NCI-H1694 (cell line): ENCODE results near the gene ZBTB20.

Source experiments
- DNase-seq: peaks from one replicate; lab custom pipeline; 2025; lab: John Stamatoyannopoulos, UW

Gene ZBTB20

GRCh38 chr3:115089481-115089880 lies 57.6 kb downstream of the ZBTB20 start:
- DNase-seq, result no peak

DNA sequence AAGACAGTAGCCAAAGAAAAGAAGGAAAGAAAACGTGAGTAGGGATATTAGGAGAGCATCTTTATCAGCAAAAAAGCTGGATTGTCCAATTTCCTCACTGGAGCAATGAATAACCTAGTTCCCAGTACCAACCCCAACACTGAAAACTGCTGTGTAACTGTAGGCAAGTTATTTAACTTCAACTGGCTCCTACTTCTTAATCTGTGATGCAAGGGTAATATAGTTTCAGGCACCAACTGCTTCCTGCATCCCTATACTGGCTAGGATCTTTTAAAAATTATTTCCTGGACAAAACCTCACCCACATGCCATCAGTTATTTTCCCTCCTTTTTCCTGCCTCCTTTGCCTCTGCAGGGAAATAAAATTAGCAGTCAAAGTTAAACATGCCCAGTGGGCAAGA lies 59.6 kb downstream of the ZBTB20 start:
- DNase-seq, result no peak

DNA sequence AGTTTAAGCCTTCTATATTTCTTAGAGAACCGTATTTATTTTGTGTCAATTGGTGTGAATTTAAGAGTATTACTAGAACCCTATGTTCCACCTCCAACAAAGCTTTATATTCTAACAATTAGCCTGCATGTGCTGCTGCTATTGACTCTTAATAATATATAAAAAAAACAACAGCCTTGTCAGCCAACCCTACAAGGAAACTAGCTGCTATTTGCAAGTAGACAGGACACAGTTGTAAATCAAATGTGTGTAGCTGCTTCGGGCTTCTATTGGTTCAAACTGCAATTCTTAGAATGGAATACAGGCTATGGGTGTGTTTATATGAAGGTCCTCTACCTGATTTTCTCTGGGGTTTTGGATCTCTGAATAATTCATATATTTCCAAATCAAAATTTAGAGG lies 60.7 kb downstream of the ZBTB20 start:
- DNase-seq, result no peak

DNA sequence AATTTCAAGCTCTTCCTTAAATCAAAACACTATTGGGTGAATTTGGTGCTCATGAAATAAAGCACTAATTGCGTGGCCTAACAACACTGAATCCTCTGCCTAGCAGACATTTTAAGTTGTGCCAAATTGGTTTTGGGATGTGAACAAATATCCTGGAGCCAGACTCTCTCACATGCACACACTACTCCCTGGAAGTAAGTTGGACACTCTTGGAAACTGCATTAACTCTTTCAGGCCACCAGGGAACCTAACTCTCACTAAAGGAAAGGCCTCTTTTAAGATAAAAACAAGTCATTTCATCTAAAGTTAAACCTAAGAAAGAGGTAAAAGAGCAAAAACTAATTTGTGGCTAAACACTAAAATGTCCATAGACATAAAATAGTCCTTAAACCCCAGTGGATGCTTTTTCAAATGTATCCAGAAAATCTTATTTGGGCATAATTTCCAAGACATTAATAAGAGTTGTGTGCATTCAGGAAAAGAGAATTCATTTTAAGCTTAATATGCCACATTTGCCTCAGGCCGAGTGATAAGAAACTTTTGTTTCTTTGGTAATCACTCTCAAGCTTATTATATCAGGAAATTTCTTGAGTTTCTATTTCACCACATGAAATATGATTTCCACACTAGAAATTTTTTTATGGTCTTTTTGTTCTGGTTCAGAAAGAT lies 61.8 kb downstream of the ZBTB20 start:
- DNase-seq, result no peak

- DNase-seq, result no peak
Measured at GRCh38 chr3:115084686-115085085, 62.4 kb downstream of the ZBTB20 start.

DNA sequence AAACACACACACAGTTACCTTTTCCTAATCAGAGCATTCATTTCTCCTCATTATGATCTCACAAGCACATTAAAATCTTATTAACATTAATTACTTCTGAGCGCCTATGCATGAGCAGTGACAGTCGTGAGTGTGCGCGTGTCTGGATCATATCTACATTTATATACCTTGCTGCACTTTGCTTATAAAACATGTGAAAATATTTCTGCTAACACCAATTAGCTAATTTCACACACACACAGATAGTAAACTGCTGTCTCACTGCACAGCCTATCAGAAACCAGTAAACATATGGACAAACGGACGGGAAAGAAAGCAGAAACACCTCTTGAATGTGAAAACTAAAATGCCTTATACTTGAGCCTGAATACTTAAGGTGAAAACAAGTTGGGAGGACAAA lies 64.8 kb downstream of the ZBTB20 start:
- DNase-seq, result no peak

DNA sequence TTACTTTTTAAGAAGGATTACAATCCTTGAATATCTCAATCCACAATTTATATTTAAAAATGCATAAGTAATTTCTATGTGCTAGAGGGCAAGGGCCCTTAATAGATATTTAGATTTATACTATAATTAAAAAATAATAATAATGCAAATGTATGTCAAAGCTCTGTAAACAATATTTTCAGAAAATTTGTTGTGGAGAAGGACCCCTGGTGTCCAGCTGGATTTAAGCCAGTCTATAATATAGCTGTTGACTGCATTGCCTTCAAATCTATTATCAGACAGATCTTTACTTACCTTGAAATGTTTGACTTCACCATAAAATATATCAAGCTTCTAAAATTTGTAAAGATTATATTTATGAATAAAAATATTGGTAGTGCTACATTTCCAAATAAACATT lies 65.6 kb downstream of the ZBTB20 start:
- no peak for DNase-seq

DNA sequence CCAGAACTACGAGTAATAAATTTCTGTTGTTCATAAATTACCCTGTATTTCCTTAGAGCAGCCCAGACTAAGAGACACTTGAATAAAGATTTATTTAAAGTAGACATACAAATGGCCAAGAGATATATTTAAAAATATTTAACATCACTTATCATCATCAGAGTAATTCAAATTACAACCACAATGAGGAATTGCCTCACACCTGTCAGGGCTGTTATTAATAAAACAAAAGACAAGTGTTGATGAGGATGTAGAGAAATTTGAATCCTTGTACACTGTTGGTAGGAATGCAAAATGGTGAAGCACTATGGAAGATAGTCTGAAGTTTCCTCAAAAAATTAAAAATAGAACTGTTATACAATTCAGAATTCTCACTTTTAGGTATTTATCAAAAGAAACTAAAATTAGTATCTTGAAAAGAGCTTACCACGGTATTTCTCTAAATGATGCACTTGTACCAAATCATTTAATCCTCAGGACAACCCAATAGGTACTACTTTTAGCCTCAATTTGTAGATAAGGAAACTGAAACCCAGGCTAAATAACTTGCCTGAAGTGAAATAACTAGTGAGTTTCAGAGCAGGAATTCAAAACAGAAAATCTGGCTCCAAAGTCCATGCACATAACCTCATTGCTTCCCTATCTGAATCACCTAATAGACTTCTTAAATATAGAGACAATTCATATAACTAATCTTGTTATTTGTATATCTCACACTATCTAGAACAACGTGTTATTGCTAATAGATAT lies 69.4 kb downstream of the ZBTB20 start:
- DNase-seq, result no peak

DNA sequence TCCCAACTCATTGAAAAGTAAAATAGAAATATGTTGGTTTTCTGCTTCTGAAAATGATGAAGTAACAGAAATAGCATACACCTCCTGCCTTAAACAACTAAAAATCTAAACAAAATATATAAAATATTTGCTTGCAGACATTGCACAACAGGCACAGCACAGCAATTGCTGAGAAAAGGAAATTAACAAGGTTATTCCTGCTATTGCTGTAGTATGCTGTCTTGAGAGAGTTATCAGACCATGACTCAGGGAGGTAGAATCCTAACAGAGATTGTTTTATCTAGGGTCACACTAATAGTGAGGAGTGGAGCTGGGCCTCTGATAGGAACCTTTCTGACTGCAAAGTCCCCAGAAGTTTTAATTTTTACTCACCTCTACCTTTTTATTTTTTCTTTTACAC lies 72.6 kb downstream of the ZBTB20 start:
- DNase-seq, result no peak

DNA sequence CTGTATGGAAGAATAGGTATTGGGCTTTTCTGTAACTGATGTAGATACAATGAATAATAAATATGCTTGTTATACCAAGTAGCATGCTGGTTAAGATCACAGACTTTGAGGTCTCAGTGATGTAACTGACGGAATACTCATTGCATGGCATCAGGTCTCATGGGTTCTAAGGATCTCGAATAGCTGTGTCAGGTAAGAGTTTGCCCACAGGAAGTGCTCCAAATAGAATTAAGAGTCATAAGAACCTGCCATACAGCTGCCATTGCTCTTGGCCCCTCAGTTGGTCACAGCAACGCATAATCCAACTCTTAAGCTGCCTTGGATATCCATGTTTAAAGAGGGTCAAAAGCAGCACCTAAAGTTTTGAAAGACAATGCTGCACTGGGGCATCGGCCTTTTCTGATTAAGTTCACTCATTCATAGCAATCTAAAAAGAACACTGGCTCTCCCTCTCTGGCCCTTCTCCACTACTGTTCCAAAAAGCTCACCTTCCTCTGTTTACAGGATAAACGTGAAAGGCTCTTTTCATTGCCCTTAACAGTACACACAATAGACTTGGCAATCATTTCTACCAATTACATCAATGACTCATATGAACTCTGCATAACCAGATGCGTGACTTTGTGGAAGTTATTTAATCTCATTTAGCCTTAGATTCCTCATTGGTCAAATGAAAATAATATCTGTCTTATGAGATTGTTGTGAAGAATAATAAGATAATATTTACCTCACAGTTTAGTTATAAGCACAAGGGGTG lies 74.6 kb downstream of the ZBTB20 start:
- no peak for DNase-seq

- DNase-seq, result no peak
Measured at GRCh38 chr3:115071601-115072000, 75.5 kb downstream of the ZBTB20 start.

GRCh38 chr3:115071166-115071565 lies 75.9 kb downstream of the ZBTB20 start:
- DNase-seq, result no peak

DNA sequence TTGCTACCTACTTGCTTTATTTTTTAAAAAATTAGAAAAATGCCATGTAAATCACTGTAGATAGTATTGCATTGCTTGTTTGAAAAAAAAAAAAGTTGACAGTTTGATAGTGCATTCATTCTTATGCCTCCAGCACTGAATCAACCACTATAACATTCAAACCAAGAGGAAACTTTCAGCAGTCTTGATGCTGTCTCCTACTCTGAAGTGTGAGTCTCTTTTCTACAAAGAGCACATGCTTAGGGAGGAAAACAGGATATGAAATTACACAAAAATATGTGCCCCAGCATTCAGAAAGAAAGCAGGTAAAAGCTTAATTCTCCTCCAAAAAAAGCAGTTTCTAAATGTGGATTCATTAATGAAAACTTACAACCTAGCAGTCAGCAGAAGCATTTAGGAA lies 78.3 kb downstream of the ZBTB20 start:
- no peak for DNase-seq

- no peak for DNase-seq
Measured at GRCh38 chr3:115062412-115062956, 84.6 kb downstream of the ZBTB20 start.

- no peak for DNase-seq
Measured at GRCh38 chr3:115062009-115062408, 85.1 kb downstream of the ZBTB20 start.

DNA sequence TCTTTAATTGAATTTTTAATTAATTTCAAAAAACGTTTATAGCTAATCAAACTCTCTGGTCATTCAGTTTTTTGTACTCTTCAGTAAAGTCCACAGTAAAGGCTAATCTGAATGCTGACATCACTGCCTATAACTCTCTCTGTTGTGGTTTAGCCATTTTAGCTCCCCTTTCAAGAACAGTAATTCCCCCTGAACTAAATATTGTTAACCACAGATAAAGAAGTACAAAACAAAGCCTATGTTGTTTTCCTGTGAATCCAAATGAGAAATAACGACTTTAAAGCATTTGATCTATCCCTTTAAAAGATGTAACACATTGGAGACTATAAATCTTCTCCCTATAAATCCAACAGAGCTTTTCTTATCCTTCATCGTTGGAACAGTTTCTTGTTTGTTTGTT lies 94.2 kb downstream of the ZBTB20 start:
- no peak for DNase-seq

DNA sequence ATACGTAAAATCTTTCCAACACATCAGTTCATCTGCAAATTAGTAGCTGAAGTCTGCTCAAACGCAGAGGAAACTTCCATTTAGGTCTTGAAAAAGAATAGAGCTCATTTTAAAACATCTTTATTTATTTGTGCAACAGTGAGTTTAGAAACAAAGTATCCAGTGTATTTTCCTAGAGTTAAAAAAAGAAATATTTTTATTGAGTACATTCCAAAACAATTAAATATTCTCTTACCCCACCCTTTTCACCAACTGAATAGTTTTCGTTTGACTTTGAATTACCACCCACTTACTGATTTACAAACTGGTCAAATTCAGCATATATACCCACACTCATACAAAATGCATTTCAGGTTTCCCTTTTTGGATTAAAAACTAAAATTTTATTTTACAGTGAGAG lies 104.7 kb downstream of the ZBTB20 start:
- DNase-seq, result no peak

DNA sequence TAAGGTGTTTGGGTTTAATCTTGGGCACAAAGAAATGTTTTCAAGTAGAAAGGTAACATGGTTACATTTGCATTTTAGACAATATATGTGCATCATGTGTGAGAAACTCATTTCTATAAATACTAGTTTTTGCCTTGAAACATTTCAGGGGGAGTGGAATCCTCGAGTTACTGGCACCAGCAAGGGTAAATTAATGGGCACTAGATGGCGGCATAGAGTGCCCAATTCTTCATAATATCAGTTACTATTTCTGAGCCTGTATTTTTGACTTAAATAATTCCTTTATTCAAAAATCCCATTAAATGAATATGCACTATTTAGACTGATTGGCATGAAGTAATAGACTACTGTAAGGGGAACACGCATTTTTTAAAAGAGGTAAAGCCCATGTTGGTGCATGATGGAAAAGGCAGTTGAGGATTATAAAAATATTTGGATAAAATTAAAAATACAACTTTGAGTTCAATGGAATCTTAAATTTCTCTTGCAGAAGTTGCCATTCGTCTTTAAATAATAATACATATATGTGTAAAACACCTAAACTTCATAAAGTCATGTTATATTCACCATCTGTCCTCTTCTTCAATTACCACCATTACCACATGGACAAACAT lies 106.3 kb downstream of the ZBTB20 start:
- peak; percentile 34 for DNase-seq

- DNase-seq, result no peak
Measured at GRCh38 chr3:115040246-115040645, 106.8 kb downstream of the ZBTB20 start.

GRCh38 chr3:115038817-115039216 lies 108.3 kb downstream of the ZBTB20 start:
- no peak for DNase-seq

DNA sequence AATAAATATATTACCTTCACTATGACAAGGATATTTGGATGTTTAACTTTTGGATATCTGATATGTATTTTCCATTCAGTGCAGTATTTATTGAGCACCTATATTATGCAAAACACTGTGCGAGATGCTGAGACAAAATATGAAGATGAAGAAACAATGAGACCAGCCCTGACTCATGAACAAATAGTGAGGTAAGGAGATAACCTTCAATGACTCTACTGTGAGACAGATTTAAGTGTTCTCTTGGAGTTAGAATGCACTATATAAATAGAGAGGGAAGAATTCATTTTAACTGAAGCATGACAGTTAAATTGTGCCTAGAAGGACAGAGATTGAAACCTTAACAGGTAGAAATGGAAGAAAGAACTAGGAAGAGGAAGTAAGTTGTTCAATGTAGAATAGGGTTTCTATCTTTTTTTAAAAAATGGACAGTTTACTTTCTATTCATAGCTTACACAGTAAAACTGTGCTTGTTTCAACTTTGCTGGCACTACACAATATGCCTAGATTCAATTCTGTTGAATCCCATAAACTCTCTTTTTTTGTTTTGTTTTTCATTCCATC lies 124.2 kb downstream of the ZBTB20 start:
- no peak for DNase-seq

DNA sequence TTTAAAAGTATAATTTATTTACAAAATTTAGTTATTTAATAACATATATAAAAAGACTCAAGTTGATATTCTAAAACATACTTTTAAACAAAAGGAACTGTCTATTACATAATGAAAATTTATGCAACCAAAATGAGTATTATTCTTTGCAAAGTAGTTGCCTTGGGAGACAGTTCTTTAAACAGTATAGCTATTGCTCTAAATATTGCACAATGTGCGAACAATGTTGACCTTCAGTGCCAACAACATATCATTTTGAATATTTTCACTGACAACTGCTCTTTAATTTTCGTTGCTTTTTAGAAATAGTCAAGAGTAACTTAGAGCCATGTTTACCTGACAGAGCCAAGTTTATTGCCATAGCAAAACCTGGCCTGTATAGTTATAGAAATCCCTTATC lies 124.9 kb downstream of the ZBTB20 start:
- no peak for DNase-seq
